Muscle layer of duodenum (tissue), 2 donors: ENCODE measurements around the gene DSG2.

ENCODE experiments used
- H3K27ac ChIP-seq: one replicate; pipeline ENCODE4 v1.7.0; 2013; ENCODE audit warnings: mild to moderate bottlenecking, low read length
- H3K27me3 ChIP-seq: one replicate; pipeline ENCODE4 v1.7.0; 2013; ENCODE audit warnings: low read depth, mild to moderate bottlenecking, control low read depth, low read length
- H3K36me3 ChIP-seq, 2 donors: one replicate each; pipeline ENCODE4 v1.7.0; 2013; ENCODE audit warnings: low read length in 2 of 2, control low read depth in 1 of 2, mild to moderate bottlenecking in 1 of 2; ENCODE audit not compliant: insufficient read depth in 2 of 2, control insufficient read depth in 1 of 2
- H3K4me1 ChIP-seq, 2 donors: one replicate each; pipeline ENCODE4 v1.7.0; 2013; ENCODE audit warnings: low read length in 2 of 2, mild to moderate bottlenecking in 2 of 2, control low read depth in 1 of 2, moderate library complexity in 1 of 2; ENCODE audit not compliant: insufficient read depth in 2 of 2, control insufficient read depth in 1 of 2
- H3K4me3 ChIP-seq, 2 donors: one replicate each; pipeline ENCODE4 v1.7.0; 2013; ENCODE audit warnings: low read length in 2 of 2, low read depth in 1 of 2, mild to moderate bottlenecking in 1 of 2
- H3K9me3 ChIP-seq, 2 donors: one replicate each; pipeline ENCODE4 v1.7.0; 2013; ENCODE audit warnings: low read length in 2 of 2, control low read depth in 1 of 2, mild to moderate bottlenecking in 1 of 2; ENCODE audit not compliant: control insufficient read depth in 1 of 2
- donor health status: healthy.

Gene DSG2

DNA sequence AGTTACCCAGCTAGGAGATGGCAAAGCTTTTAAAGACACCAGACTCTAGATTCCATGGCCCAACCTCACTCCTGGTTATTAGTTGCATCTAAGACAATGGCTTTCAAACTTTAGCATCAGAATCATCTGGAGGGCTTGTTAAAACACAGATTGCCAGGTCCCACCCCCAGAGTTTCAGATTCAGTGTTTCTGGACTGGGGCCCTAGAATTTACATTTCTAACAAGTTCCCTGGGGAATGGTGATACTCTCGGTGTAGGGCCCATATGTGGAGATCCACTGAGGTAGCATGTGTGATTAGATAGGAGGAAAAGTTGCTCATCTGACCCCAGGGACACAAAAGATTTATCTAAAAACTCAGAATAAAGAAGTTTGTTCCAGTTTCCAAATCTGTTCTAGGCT is 79.2 kb downstream of the DSG2 start:
- Histone ChIP-seq H3K9me3 (no peaks in the 10 kb centered on the region), H3K36me3 (no peaks in the 10 kb centered on the region), H3K27me3 (no peaks in the 10 kb centered on the region), H3K4me3 (no peak overlapping the region), H3K27ac (no peak overlapping the region), H3K4me1 (no peaks in the 10 kb centered on the region)

DNA sequence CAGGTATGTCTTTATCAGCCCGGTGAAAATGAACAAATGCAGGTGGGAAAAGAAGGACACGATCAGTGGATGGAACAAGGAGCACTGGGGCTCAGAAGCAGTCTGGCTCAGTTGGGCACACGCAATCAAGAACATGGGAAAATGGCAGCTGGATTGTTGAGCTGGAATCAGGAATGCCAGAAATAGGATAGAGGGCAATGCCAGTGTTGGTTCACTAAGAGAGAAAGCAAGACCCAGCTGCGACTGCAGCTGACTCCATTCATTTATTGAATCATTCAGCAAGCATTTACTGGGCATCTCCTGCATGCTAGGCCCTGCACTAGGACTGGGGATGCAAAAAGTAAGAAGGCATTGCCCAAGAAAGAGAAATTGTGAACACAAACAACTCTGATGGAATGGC is 80.1 kb downstream of the DSG2 start:
- Histone ChIP-seq H3K27me3 (no peaks in the 10 kb centered on the region), H3K4me3 (no peak overlapping the region), H3K36me3 (no peaks in the 10 kb centered on the region), H3K4me1 (no peaks in the 10 kb centered on the region), H3K27ac (no peak overlapping the region), H3K9me3 (no peaks in the 10 kb centered on the region)

DNA sequence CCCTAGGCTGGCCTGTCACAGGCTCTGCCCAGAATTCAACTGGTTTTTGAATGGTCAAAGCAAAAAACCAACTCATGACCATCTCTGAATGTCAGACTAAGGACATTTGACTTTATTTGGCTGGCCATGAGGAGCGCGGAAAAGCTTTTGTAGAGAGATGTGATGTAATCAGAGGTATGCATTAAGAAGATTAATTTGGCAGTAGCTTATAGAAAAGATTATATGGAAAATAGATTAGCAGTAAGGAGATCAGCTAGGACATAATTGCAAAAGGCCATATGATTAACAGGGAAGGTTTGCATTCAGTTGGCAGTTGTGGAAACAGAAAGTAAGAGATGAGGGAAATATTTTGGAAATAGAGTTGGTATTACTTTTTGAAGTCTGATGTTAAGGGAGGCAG is 81.4 kb downstream of the DSG2 start:
- Histone ChIP-seq H3K27me3 (no peaks in the 10 kb centered on the region), H3K27ac (no peak overlapping the region), H3K36me3 (no peaks in the 10 kb centered on the region), H3K9me3 (no peaks in the 10 kb centered on the region), H3K4me3 (no peak overlapping the region), H3K4me1 (no peaks in the 10 kb centered on the region)

DNA sequence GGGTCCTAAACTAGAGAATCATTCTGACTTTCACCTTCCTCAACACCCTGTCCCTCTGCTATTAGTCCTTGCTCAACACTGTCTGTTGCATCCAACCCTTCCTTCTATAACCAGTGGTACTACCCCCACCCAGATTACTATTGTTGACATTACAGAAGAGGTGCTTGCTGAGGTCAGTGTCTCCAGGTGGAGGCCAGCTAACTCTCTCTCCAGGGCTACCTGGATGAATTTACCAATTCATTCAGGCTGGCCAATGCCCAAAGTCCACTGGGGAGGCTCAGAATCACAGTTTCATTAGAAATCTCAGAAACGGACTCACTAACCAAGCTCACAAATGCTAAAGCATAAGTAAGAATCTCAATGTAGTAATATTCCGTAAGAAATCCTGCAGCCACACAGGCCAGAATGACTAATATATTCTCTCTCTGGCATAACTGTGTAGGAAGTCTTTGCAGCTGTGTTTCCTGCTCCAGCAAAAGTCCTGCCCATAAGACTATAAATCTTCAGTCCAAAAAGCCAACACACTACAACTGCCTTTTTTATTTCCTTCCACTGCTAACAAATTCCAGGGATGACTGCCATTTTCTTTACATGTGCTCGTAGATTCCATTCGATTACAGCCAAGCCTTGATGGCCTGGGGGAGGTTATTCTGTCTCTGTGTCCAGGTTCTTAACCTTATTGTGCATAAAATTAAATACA is 83.7 kb downstream of the DSG2 start:
- no peaks in the 10 kb centered on the region for H3K4me1 ChIP-seq
- H3K4me3 ChIP-seq = no peak overlapping the region
- no peak overlapping the region for H3K27ac ChIP-seq
- no peaks in the 10 kb centered on the region for H3K9me3 ChIP-seq
- no peaks in the 10 kb centered on the region for H3K27me3 ChIP-seq
- H3K36me3 ChIP-seq = no peaks in the 10 kb centered on the region

DNA sequence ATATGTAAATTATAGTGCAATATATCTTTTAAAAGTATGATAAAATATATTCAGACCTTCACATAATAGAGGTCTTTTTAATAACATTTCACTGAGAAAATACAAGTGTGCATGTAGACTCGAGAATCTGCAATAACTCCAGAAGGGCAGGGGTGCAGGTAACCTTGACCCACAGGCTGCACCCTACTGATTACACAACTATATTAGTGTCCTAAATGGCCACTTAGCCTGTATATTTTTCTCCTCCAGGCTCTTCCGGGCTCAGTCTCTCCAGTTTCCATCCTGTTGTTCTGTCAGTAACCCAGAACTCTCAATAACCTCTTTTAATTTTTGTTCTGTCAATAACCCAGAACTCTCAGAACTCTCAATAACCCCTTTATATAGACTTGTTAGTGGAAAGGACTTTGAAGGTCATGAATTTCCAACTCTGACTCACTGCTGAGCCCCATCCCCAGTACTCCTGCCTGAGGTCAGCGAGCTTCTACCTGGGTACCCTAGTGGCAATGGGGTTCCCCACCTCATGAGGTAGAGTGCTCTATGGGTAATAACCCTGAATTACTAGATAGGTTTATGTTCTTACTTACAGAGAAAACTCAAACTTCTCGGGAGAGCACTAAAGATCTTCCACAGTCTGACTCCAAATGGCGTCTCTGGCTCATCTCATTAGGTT is 85.3 kb downstream of the DSG2 start:
- H3K4me3 ChIP-seq = no peak overlapping the region
- no peak overlapping the region for H3K27ac ChIP-seq
- H3K36me3 ChIP-seq = no peaks in the 10 kb centered on the region
- no peaks in the 10 kb centered on the region for H3K27me3 ChIP-seq
- no peaks in the 10 kb centered on the region for H3K9me3 ChIP-seq
- H3K4me1 ChIP-seq = no peaks in the 10 kb centered on the region

DNA sequence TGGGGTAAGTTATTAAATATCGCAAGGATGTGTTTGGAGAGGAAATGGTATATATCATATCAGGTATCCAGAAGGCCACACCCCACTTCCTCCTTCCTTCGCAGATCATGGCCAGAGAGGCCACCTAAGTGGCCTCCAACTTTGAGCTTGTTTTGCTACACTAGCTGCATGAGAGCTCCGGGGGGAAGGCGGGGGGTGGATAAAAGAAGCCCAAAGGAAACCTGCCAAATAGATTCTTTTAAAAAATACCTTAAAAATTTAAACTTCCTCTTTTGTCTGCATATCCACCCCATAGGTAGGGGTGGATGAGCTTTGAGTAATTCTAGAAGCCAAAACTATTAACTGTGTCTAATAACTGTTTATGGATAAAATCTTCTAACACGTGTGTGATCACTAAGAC is 88.0 kb downstream of the DSG2 start:
- Histone ChIP-seq H3K27ac (no peak overlapping the region), H3K9me3 (no peaks in the 10 kb centered on the region), H3K36me3 (no peaks in the 10 kb centered on the region), H3K4me3 (no peak overlapping the region), H3K27me3 (no peaks in the 10 kb centered on the region), H3K4me1 (no peaks in the 10 kb centered on the region)

DNA sequence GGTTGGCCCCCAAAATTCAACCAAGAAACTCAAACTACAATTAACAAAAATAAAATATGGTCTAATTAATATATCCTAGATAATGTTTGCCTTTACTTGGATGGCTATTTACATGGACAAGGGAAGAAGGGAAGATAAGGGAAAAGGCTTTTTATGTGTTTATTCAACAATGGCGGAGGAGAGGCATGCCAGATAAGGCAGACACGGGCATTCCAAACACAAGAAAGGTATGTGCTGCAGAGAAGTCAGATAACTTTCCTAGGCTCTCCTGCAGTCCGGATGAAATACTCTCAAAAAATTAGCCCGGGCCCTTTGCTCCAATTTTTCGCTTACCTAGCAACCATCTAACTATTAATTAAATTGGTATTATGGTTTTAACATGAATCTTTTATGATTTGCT is 88.6 kb downstream of the DSG2 start:
- Histone ChIP-seq H3K27me3 (no peaks in the 10 kb centered on the region), H3K9me3 (no peaks in the 10 kb centered on the region), H3K4me1 (no peaks in the 10 kb centered on the region), H3K27ac (no peak overlapping the region), H3K36me3 (no peaks in the 10 kb centered on the region), H3K4me3 (no peak overlapping the region)

DNA sequence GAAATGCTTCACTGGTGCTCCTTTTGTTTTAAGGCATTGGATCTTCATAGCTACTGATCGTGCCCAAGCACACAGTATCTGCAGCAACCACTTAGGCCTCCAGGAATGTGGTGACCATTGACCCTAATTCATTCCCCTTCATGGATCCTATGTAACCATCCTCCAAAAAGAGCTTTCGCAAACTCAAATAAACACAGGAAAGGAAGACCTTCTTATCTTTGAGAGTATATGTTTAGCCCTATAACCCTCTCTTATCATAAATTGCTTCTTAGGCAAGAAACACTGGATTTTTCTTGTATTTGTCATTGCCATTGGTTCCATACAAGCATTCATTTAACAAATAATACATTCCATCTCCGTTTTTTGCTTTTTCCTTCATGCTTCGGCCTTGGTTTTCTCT is 89.6 kb downstream of the DSG2 start:
- Histone ChIP-seq H3K36me3 (no peaks in the 10 kb centered on the region), H3K4me1 (no peaks in the 10 kb centered on the region), H3K9me3 (no peaks in the 10 kb centered on the region), H3K4me3 (no peak overlapping the region), H3K27ac (no peak overlapping the region), H3K27me3 (no peaks in the 10 kb centered on the region)

DNA sequence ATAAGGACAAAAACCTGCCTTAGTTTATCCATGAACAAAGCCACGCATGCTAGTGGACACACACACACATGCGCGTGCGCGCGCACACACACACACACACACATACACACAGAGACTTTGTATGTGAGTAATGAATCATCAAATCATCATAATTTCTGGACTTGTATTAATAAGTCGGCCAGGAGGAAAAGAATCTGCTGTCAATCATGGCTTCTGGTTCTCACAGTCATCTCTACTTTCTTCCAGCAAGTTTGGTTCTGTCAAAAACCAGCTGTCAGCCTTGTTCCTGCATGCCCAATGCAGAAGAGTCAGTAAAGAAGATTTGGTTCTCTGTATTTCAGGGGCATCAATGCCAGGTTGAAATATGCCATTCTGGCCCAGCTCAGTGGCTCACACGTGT is 92.6 kb downstream of the DSG2 start:
- Histone ChIP-seq H3K4me1 (no peaks in the 10 kb centered on the region), H3K27ac (no peak overlapping the region), H3K36me3 (no peaks in the 10 kb centered on the region), H3K9me3 (no peaks in the 10 kb centered on the region), H3K4me3 (no peak overlapping the region), H3K27me3 (no peaks in the 10 kb centered on the region)

DNA sequence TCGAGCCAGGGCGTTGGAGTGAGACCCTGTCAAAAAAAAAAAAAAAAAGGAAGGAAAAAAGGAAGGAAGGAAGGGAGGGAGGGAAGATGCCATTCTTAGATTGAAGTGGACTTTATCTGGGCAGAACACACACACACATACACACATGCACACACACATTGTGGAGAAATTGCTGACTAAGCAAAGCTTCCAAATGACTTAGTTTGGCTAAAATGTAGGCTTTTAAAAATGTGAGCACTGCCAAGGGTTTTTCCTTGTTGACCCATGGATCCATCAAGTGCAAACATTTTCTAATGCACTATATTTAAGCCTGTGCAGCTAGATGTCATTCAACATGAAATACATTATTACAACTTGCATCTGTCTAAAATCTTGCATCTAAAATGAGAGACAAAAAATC is 93.1 kb downstream of the DSG2 start:
- no peaks in the 10 kb centered on the region for H3K4me1 ChIP-seq
- H3K9me3 ChIP-seq = no peaks in the 10 kb centered on the region
- no peaks in the 10 kb centered on the region for H3K36me3 ChIP-seq
- no peaks in the 10 kb centered on the region for H3K27me3 ChIP-seq
- no peak overlapping the region for H3K27ac ChIP-seq
- no peak overlapping the region for H3K4me3 ChIP-seq

DNA sequence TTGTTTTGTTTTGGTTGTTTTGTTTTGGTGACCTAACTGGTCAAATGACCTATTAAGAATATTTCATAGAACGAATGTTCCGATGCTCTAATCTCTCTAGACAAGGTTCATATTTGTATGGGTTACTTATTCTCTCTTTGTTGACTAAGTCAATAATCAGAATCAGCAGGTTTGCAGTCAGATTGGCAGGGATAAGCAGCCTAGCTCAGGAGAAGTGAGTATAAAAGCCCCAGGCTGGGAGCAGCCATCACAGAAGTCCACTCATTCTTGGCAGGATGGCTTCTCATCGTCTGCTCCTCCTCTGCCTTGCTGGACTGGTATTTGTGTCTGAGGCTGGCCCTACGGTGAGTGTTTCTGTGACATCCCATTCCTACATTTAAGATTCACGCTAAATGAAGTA is 93.7 kb downstream of the DSG2 start, which contains the start of gene TTR:
Gene TTR, plus strand, starts transcription at position 250 of the 400 bp plus-strand sequence. Its CDS starts 26 bp downstream, at position 276.
- Histone ChIP-seq H3K27me3 (no peaks in the 10 kb centered on the region), H3K4me1 (no peaks in the 10 kb centered on the region), H3K36me3 (no peaks in the 10 kb centered on the region), H3K27ac (no peak within 1 kb of the TSS), H3K9me3 (no peaks in the 10 kb centered on the region), H3K4me3 (no peak within 1 kb of the TSS)
